PC-3 (cell line): Measurements from ENCODE around the gene AQP3. TPM values are rescaled to one million over a fixed set of nuclear protein-coding genes. Genes with fewer than 3 reads are reported as not detected.
"Not testable (repeated sequence)": the region's sequence is repeated elsewhere in the genome, so short reads cannot be mapped to it uniquely, and the experiment has no call there.

ENCODE experiments used
- ATAC-seq: fragments of 200-7000 bp; cut with Tn5 transposase; 2 replicates; pipeline ENCODE4 v1.9.1; 2020; ENCODE audit warnings: mild to moderate bottlenecking, moderate library complexity
- Bru-seq: library from RNA; stranded (reverse); fragments of 400-500 nt; gene quantifications from one replicate; lab custom pipeline; 2021; lab: Mats Ljungman, UMichigan
- BruChase-seq, 2 experiments: library from RNA; stranded (reverse); fragments of 400-500 nt; gene quantifications; one replicate each; lab custom pipeline; 2021; lab: Mats Ljungman, UMichigan
- BruUV-seq: library from RNA; stranded (reverse); fragments of 400-500 nt; replicated peaks from 2 replicates; lab custom pipeline; 2021; lab: Mats Ljungman, UMichigan
- CTCF ChIA-PET: fragments of 300-600 bp; sonication (Branson Sonifier 250); formaldehyde crosslinking; loops from one replicate; lab custom pipeline; 2022; ENCODE audit warnings: antibody characterized with exemption; lab: Charles Lee
- POLR2A ChIA-PET: fragments of 300-600 bp; sonication (Branson Sonifier 250); formaldehyde crosslinking; loops from one replicate; lab custom pipeline; 2022; ENCODE audit warnings: antibody characterized with exemption; ENCODE audit not compliant: unreplicated experiment; lab: Charles Lee
- DNase-seq: peaks from one replicate; pipeline ENCODE4 v3.0.0-alpha.2; 2015
- H2AFZ ChIP-seq: fragments of 300-600 bp; sonication (generic); 2 replicates; pipeline ENCODE4 v1.6.0; 2016; ENCODE audit warnings: antibody characterized with exemption, low read length
- H3F3A ChIP-seq: fragments of 300-600 bp; sonication (generic); one replicate; pipeline ENCODE4 v1.6.0; 2017; ENCODE audit warnings: antibody characterized with exemption, low read length, control low read depth, mild to moderate bottlenecking; ENCODE audit not compliant: unreplicated experiment
- H3K27ac ChIP-seq: fragments of 300-600 bp; sonication (generic); 2 replicates; pipeline ENCODE4 v1.5.1; 2016; ENCODE audit warnings: mild to moderate bottlenecking, low read length
- H3K27me3 ChIP-seq: fragments of 300-600 bp; sonication (generic); 2 replicates; pipeline ENCODE4 v1.6.1; 2016; ENCODE audit warnings: low read length, mixed read lengths
- H3K36me3 ChIP-seq: fragments of 300-600 bp; sonication (generic); 2 replicates; pipeline ENCODE4 v1.6.1; 2016; ENCODE audit warnings: low read depth, mixed run types, low read length, mixed read lengths
- H3K4me1 ChIP-seq: fragments of 300-600 bp; sonication (generic); 2 replicates; pipeline ENCODE4 v1.5.1; 2016; ENCODE audit warnings: low read length; ENCODE audit not compliant: insufficient read depth
- H3K4me2 ChIP-seq: fragments of 300-600 bp; sonication (generic); 2 replicates; pipeline ENCODE4 v1.6.0; 2016; ENCODE audit warnings: low read length
- H3K4me3 ChIP-seq: fragments of 300-600 bp; sonication (generic); 2 replicates; pipeline ENCODE4 v1.5.1; 2016; ENCODE audit warnings: mild to moderate bottlenecking, low read length, mixed read lengths
- H3K79me2 ChIP-seq: fragments of 300-600 bp; sonication (generic); 2 replicates; pipeline ENCODE4 v1.6.1; 2017; ENCODE audit warnings: low read length, mixed read lengths
- H3K9ac ChIP-seq: fragments of 300-600 bp; sonication (generic); 2 replicates; pipeline ENCODE4 v1.6.0; 2016; ENCODE audit warnings: mild to moderate bottlenecking, low read length
- H3K9me2 ChIP-seq: fragments of 300-600 bp; sonication (generic); replicated peaks from 2 replicates; pipeline ENCODE4 v1.6.1; 2016; ENCODE audit warnings: mixed run types, low read length, mixed read lengths
- H3K9me3 ChIP-seq: fragments of 300-600 bp; sonication (generic); 2 replicates; pipeline ENCODE4 v1.6.1; 2016; ENCODE audit warnings: low read length, mixed read lengths
- H4K20me1 ChIP-seq: fragments of 300-600 bp; sonication (generic); 2 replicates; pipeline ENCODE4 v1.6.1; 2016; ENCODE audit warnings: low read length, mixed read lengths
- EZH2 ChIP-seq: fragments of 300-600 bp; sonication (generic); IDR thresholded peaks from one replicate; pipeline ENCODE4 v1.6.1; 2017; ENCODE audit warnings: antibody characterized with exemption, mild to moderate bottlenecking, low read length; ENCODE audit not compliant: unreplicated experiment
- EZH2phosphoT487 ChIP-seq: fragments of 300-600 bp; sonication (generic); IDR thresholded peaks from 2 replicates; pipeline ENCODE4 v1.6.1; 2018; ENCODE audit warnings: mild to moderate bottlenecking, antibody characterized with exemption, low read length, borderline replicate concordance
- intact Hi-C: fragments of 100-400 bp; cut with micrococcal nuclease; formaldehyde crosslinking; loops from 2 replicates; pipeline ENCODE4 v1.9.0; 2023
- long read RNA-seq: library from polyadenylated mRNA; unstranded; transcript quantifications from one replicate; pipeline ENCODE4 v2.0.0, GENCODE V29; 2021; ENCODE audit not compliant: unreplicated experiment
- total RNA-seq: library from RNA; depleted of rRNA; stranded (reverse); fragments of >200 nt; gene quantifications from 2 replicates; pipeline ENCODE4 v1.2.3, GENCODE V29; 2014; rRNA removed
- TF ChIP-seq, protein P1 (sequence below): fragments of 300-600 bp; sonication (generic); conservative IDR thresholded peaks from 2 replicates; pipeline ENCODE4 v1.5.1; 2017; ENCODE audit warnings: antibody characterized with exemption, low read depth, mild to moderate bottlenecking, low read length

Gene AQP3
- total RNA-seq (5.1 and 9.6 TPM in 2 replicates), Bru-seq, nascent RNA (percentile 32 among the genes with signal in this experiment), BruChase-seq, experiment 1, labeled RNA remaining after a 6-hour chase (percentile 53 among the genes with signal in this experiment), BruChase-seq, experiment 2, labeled RNA remaining after a 2-hour chase (percentile 32 among the genes with signal in this experiment)
- long read RNA-seq, partial matches to known transcripts: 0 of 2 reads
- long read RNA-seq, other reads (novel, unspliced or antisense): 2 of 2 reads

GRCh38 chr9:33446946-33447798, at the start of gene AQP3:
Gene AQP3, minus strand, starts transcription at chr9:33447593. Its CDS starts 63 bp downstream, at chr9:33447530.
- peak within 1 kb of the TSS; percentile 72 for H3K4me3 ChIP-seq
- peak within 1 kb of the TSS; percentile 35; the same call in 1 of the 2 replicates for H2AFZ ChIP-seq
- ChIA-PET POLR2A (interaction anchor here (0.6 kb wide), 1 partner anchor 11 kb away, joined by 3 read pairs; no protein-coding TSS in a partner anchor), CTCF (interaction anchor here (0.6 to 1.3 kb wide), 5 partner anchors 15 to 72 kb away, joined by 3 to 5 read pairs (median 4); no protein-coding TSS in a partner anchor)
- no peaks in the 10 kb centered on the region for H3K9me3 ChIP-seq
- no peaks in the 10 kb centered on the region for H3K79me2 ChIP-seq
- DNase-seq (peak; percentile 68), ATAC-seq (peak; percentile 77)
- H3K27ac ChIP-seq: peak within 1 kb of the TSS; percentile 75
- H3K9me2 ChIP-seq: no peaks in the 10 kb centered on the region
- TSS peak; percentile 36 for BruUV-seq
- peaks cover 38% of the 10 kb centered on the region for H3K4me1 ChIP-seq
- TF ChIP-seq, protein P1, sequence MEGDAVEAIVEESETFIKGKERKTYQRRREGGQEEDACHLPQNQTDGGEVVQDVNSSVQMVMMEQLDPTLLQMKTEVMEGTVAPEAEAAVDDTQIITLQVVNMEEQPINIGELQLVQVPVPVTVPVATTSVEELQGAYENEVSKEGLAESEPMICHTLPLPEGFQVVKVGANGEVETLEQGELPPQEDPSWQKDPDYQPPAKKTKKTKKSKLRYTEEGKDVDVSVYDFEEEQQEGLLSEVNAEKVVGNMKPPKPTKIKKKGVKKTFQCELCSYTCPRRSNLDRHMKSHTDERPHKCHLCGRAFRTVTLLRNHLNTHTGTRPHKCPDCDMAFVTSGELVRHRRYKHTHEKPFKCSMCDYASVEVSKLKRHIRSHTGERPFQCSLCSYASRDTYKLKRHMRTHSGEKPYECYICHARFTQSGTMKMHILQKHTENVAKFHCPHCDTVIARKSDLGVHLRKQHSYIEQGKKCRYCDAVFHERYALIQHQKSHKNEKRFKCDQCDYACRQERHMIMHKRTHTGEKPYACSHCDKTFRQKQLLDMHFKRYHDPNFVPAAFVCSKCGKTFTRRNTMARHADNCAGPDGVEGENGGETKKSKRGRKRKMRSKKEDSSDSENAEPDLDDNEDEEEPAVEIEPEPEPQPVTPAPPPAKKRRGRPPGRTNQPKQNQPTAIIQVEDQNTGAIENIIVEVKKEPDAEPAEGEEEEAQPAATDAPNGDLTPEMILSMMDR: peak; percentile 44
- TF ChIP-seq EZH2phosphoT487: no peak
- H3K9ac ChIP-seq: peak within 1 kb of the TSS; percentile 40; the same call in 1 of the 2 replicates
- H3K36me3 ChIP-seq: no peaks in the 10 kb centered on the region
- H4K20me1 ChIP-seq: no peaks in the 10 kb centered on the region
- peak within 1 kb of the TSS; percentile 97 for H3K4me2 ChIP-seq
- intact Hi-C loops: loop anchor here (5.0 kb wide), 1 partner anchor 40 kb away; no protein-coding TSS in a partner anchor
- no peaks in the 10 kb centered on the region for H3K27me3 ChIP-seq
- H3F3A ChIP-seq: no peaks in the 10 kb centered on the region

DNA sequence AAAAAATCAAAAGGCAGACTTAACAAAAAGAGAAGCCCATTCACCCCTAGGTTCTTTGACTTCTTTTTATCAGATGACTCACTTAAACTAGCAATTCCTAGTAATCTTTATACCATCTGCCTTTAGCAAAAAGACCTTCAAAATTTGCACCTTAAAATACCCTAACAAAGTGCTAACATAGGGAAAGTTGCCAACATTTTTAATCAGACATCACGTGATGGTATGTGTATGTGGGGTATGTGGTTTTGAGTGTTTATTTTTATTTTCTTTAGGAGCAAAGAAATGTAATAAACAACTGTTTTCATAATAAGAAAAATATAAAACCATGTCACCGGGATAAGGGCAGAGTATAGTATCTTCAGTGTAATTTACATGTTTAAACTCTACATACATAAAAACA, 46.4 kb upstream of the AQP3 start:
- H3K4me1 ChIP-seq, H3K9me3 ChIP-seq, H3K27me3 ChIP-seq, H3K79me2 ChIP-seq, H3K9ac ChIP-seq, H3K9me2 ChIP-seq, H3K27ac ChIP-seq, H3F3A ChIP-seq, H2AFZ ChIP-seq, H4K20me1 ChIP-seq, H3K4me3 ChIP-seq, POLR2A ChIA-PET, H3K4me2 ChIP-seq, DNase-seq, BruUV-seq, ATAC-seq, intact Hi-C loops, H3K36me3 ChIP-seq: not testable (repeated sequence)
- CTCF ChIA-PET: interaction anchor here (1.1 kb wide), 1 partner anchor 27 kb away, joined by 3 read pairs; no protein-coding TSS in a partner anchor

- ChIA-PET CTCF (no interaction called here), POLR2A (no interaction called here)
- H3K36me3 ChIP-seq: no peaks in the 10 kb centered on the region
- ATAC-seq: no peak
- no peaks in the 10 kb centered on the region for H3K79me2 ChIP-seq
- H4K20me1 ChIP-seq: no peaks in the 10 kb centered on the region
- TF ChIP-seq EZH2phosphoT487: no peak
- TF ChIP-seq, protein P1: no peak
- TF ChIP-seq EZH2: no peak
- DNase-seq: no peak
- H3K4me2 ChIP-seq: no peak overlapping the region
- H3K4me3 ChIP-seq: no peak overlapping the region
- no peaks in the 10 kb centered on the region for H3F3A ChIP-seq
- H3K9me3 ChIP-seq: no peaks in the 10 kb centered on the region
- no peak overlapping the region for H3K9ac ChIP-seq
- no peaks in the 10 kb centered on the region for H3K27me3 ChIP-seq
- BruUV-seq: no TSS peak
- H3K27ac ChIP-seq: no peak overlapping the region
- H2AFZ ChIP-seq: no peak overlapping the region
- H3K4me1 ChIP-seq: no peaks in the 10 kb centered on the region
- intact Hi-C loops: no loop called here
- H3K9me2 ChIP-seq: no peaks in the 10 kb centered on the region
Measured at GRCh38 chr9:33489066-33489465, 41.7 kb upstream of the AQP3 start.

GRCh38 chr9:33485312-33485711, 37.9 kb upstream of the AQP3 start:
- H3K4me1 ChIP-seq, H4K20me1 ChIP-seq, H3K9me2 ChIP-seq, intact Hi-C loops, H3K27ac ChIP-seq, H3K9ac ChIP-seq, H3K9me3 ChIP-seq, DNase-seq, H2AFZ ChIP-seq, H3K27me3 ChIP-seq, H3K79me2 ChIP-seq, H3K4me2 ChIP-seq, H3F3A ChIP-seq, POLR2A ChIA-PET, H3K36me3 ChIP-seq, CTCF ChIA-PET, BruUV-seq, ATAC-seq, H3K4me3 ChIP-seq: not testable (repeated sequence)
